ENCODE results near the gene PARD3. TPM values are rescaled to one million over a fixed set of nuclear protein-coding genes. Genes with fewer than 3 reads are reported as not detected.

PARD3 gene
- total and polyA plus RNA-seq, 3 donors from 2014 or later: 31.8 to 59.5 (median 49.5) TPM

- H3K4me3 ChIP-seq: no peak overlapping the region
- DNase-seq: no peak
- H3K4me1 ChIP-seq: peaks cover 11% of the 10 kb centered on the region
- H3K27ac ChIP-seq: no peak overlapping the region
- H3K36me3 ChIP-seq (ENCODE audit: low read depth, missing control alignments): no peaks in the 10 kb centered on the region
- no peak for TF ChIP-seq POLR2A (IDR thresholded peaks at IDR 0.05)
- no peaks in the 10 kb centered on the region for H3K27me3 ChIP-seq
- H3K9me3 ChIP-seq: no peaks in the 10 kb centered on the region
- 59 to 64% methylated on average over 4 of the region's 4 CpGs for WGBS, 2 donors
- intact Hi-C loops (cut with DNase I; ENCODE audit: low total_unique reads): no loop called here
Measured at GRCh38 chr10:34773636-34774630, 41.2 kb downstream of the PARD3 start.

GRCh38 chr10:34771525-34771924 lies 43.6 kb downstream of the PARD3 start:
- WGBS, 2 donors: 59 to 72% methylated on average over 4 of the region's 4 CpGs
- intact Hi-C loops (cut with DNase I; ENCODE audit: low total_unique reads): no loop called here
- no peaks in the 10 kb centered on the region for H3K27me3 ChIP-seq
- H3K36me3 ChIP-seq (ENCODE audit: low read depth, missing control alignments): no peaks in the 10 kb centered on the region
- H3K4me3 ChIP-seq: no peak overlapping the region
- no peak for TF ChIP-seq CTCF (IDR thresholded peaks at IDR 0.05)
- no peak for TF ChIP-seq POLR2A (IDR thresholded peaks at IDR 0.05)
- H3K27ac ChIP-seq: no peak overlapping the region
- no peaks in the 10 kb centered on the region for H3K9me3 ChIP-seq
- H3K4me1 ChIP-seq: peaks cover 11% of the 10 kb centered on the region
- DNase-seq: no peak

- Histone ChIP-seq H3K4me3 (no peak overlapping the region), H3K36me3 (ENCODE audit: low read depth, missing control alignments) (no peaks in the 10 kb centered on the region), H3K9me3 (no peaks in the 10 kb centered on the region), H3K4me1 (peaks cover 8% of the 10 kb centered on the region), H3K27me3 (no peaks in the 10 kb centered on the region), H3K27ac (no peak overlapping the region)
- WGBS, 2 donors: 52 to 58% methylated on average over 3 of the region's 3 CpGs
- TF ChIP-seq POLR2A (IDR thresholded peaks at IDR 0.05) (no peak), CTCF (IDR thresholded peaks at IDR 0.05) (no peak)
- DNase-seq: no peak
- intact Hi-C loops (cut with DNase I; ENCODE audit: low total_unique reads): no loop called here
Measured at GRCh38 chr10:34771106-34771505, 44.0 kb downstream of the PARD3 start.

- Histone ChIP-seq H3K4me1 (peaks cover 6% of the 10 kb centered on the region), H3K27ac (no peak overlapping the region), H3K9me3 (no peaks in the 10 kb centered on the region), H3K36me3 (ENCODE audit: low read depth, missing control alignments) (no peaks in the 10 kb centered on the region), H3K4me3 (no peak overlapping the region), H3K27me3 (no peaks in the 10 kb centered on the region)
- no peak for DNase-seq
- intact Hi-C loops (cut with DNase I; ENCODE audit: low total_unique reads): no loop called here
- TF ChIP-seq POLR2A (IDR thresholded peaks at IDR 0.05) (no peak), CTCF (IDR thresholded peaks at IDR 0.05) (no peak)
- 69 to 74% methylated on average over 2 of the region's 2 CpGs for WGBS, 2 donors
Measured at GRCh38 chr10:34769899-34770298, 45.2 kb downstream of the PARD3 start.

GRCh38 chr10:34768972-34769330 lies 46.1 kb downstream of the PARD3 start:
- no peak for DNase-seq
- Histone ChIP-seq H3K4me3 (no peak overlapping the region), H3K27ac (no peak overlapping the region), H3K27me3 (no peaks in the 10 kb centered on the region), H3K36me3 (ENCODE audit: low read depth, missing control alignments) (no peaks in the 10 kb centered on the region), H3K9me3 (no peaks in the 10 kb centered on the region), H3K4me1 (peaks cover 6% of the 10 kb centered on the region)
- 95 to 97% methylated on average over 8 of the region's 8 CpGs for WGBS, 2 donors
- intact Hi-C loops (cut with DNase I; ENCODE audit: low total_unique reads): no loop called here
- TF ChIP-seq CTCF (IDR thresholded peaks at IDR 0.05) (no peak), POLR2A (IDR thresholded peaks at IDR 0.05) (no peak)
